ENCODE data around the gene CFAP58.

The CFAP58 gene

DNA sequence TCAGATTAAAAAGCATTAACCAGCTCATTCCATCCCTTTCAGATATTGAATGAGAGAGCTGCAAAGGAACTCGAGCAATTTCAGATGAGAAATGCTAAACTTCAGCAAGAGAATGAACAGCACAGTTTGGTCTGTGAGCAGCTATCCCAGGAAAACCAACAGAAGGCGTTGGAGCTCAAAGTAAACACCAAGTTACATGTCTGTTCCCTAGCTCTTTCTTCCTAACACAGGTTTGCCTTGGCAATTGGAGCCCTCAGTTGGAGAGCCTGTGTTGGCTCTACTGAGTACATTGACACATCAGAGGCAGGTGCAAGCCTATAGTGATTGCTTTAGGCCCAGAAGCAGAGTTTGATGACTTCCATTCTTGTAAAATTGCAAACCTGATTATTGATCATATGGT is 14.7 kb downstream of the CFAP58 start:
- Mint-ChIP-seq H3K4me3 (no peak overlapping the region), H3K36me3 (ENCODE audit: low read depth) (peaks cover 7% of the 10 kb centered on the region), H3K9me3 (peaks cover 5% of the 10 kb centered on the region)

GRCh38 chr10:104371753-104372152 is 18.1 kb downstream of the CFAP58 start:
- no peak for TF ChIP-seq CTCF (IDR thresholded peaks at IDR 0.05; ENCODE audit: unreplicated experiment in 3 of 3)

More for the DNA sequence above, 14.7 kb downstream of the CFAP58 start:
- H3K27ac Mint-ChIP-seq = no peak overlapping the region
- peaks cover 9% of the 10 kb centered on the region for H3K4me1 Mint-ChIP-seq
- peaks cover 3% of the 10 kb centered on the region for H3K27me3 Mint-ChIP-seq (ENCODE audit: low read depth)
- TF ChIP-seq CTCF (IDR thresholded peaks at IDR 0.05; ENCODE audit: unreplicated experiment in 3 of 3) = no peak

DNA sequence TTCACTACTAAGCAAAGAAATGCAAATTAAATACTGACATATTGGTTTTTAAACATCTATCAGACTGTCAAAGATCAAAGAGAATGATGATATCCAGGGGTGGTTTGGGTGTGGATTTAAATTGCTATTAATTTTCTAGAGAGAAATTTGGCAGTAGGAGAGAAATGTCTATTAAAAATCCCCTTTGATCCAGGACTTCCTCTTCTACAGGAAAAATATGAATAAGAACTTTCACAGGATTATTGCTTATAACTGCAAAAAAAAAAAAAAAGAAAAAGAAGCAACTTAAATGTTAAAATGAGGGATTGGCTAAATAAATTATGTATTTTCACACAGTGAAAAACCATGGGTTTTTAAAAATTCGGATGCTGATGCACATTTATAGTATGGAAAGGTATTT is 21.0 kb downstream of the CFAP58 start:
- TF ChIP-seq CTCF (IDR thresholded peaks at IDR 0.05; ENCODE audit: unreplicated experiment in 3 of 3) = no peak
- H3K9me3 Mint-ChIP-seq = peaks cover 5% of the 10 kb centered on the region
- H3K4me3 Mint-ChIP-seq = no peak overlapping the region
- H3K27ac Mint-ChIP-seq = no peak overlapping the region
- H3K36me3 Mint-ChIP-seq (ENCODE audit: low read depth) = peaks cover 7% of the 10 kb centered on the region
- no peaks in the 10 kb centered on the region for H3K4me1 Mint-ChIP-seq
- peaks cover 10% of the 10 kb centered on the region for H3K27me3 Mint-ChIP-seq (ENCODE audit: low read depth)

More at GRCh38 chr10:104371753-104372152, 18.1 kb downstream of the CFAP58 start:
- Mint-ChIP-seq H3K4me1 (peaks cover 9% of the 10 kb centered on the region), H3K27ac (no peak overlapping the region), H3K4me3 (no peak overlapping the region), H3K9me3 (peaks cover 5% of the 10 kb centered on the region), H3K36me3 (ENCODE audit: low read depth) (peaks cover 7% of the 10 kb centered on the region), H3K27me3 (ENCODE audit: low read depth) (peaks cover 10% of the 10 kb centered on the region)

DNA sequence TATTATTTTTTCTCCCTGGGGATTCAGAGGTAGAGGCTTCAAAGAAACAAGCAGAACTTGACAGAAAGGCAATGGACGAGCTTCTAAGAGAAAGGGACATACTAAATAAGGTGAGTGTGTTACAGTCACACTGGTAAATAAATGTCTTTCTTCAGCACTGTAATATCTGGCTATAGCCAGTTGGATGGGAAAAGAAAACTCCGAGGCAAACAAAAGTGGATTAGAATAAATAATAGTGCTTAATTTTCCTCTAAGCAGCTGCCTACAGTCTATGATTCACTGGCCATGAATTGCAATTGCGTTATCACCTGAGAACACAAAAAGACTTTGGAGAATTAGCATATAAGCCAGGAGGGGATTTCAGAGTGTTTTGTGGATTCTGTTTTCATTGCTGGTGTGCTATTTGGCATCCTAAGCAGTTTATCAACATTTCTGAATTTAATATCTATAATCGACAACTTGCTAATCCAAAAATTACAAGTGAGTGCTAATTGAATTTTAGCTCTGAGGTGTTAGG is 23.2 kb downstream of the CFAP58 start:
- no peak for TF ChIP-seq CTCF (IDR thresholded peaks at IDR 0.05; ENCODE audit: unreplicated experiment in 3 of 3)
- H3K9me3 Mint-ChIP-seq = no peaks in the 10 kb centered on the region
- no peak overlapping the region for H3K27ac Mint-ChIP-seq
- no peak overlapping the region for H3K4me3 Mint-ChIP-seq
- H3K4me1 Mint-ChIP-seq = no peaks in the 10 kb centered on the region
- H3K27me3 Mint-ChIP-seq (ENCODE audit: low read depth) = peaks cover 10% of the 10 kb centered on the region
- no peaks in the 10 kb centered on the region for H3K36me3 Mint-ChIP-seq (ENCODE audit: low read depth)

DNA sequence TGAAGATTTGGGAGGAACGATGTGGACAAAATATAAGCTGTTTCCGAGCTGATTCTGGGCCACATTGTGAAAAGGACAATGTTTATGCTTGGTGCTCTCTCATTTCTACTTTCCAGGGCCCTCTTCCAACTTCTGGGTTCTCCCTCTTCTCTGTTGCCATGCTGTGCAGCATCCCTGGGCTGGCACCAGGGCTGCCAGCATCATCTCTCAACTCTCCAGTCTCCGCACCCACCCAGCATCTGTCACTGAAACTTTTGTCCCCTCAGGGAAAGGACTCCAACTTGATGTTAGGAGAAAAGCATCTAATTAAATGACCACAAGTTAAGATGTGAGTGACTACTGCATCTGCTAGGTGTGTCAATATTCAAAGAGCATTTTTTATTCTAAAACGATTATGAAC is 26.7 kb downstream of the CFAP58 start:
- Mint-ChIP-seq H3K4me3 (no peak overlapping the region), H3K27ac (no peak overlapping the region), H3K9me3 (no peaks in the 10 kb centered on the region), H3K27me3 (ENCODE audit: low read depth) (peaks cover 14% of the 10 kb centered on the region), H3K36me3 (ENCODE audit: low read depth) (no peaks in the 10 kb centered on the region), H3K4me1 (no peaks in the 10 kb centered on the region)
- TF ChIP-seq CTCF (IDR thresholded peaks at IDR 0.05; ENCODE audit: unreplicated experiment in 3 of 3) = no peak

GRCh38 chr10:104387130-104387888 is 33.7 kb downstream of the CFAP58 start:
- H3K4me1 Mint-ChIP-seq = no peaks in the 10 kb centered on the region
- H3K27ac Mint-ChIP-seq = no peak overlapping the region
- no peak for TF ChIP-seq CTCF (IDR thresholded peaks at IDR 0.05; ENCODE audit: unreplicated experiment in 3 of 3)
- no peaks in the 10 kb centered on the region for H3K9me3 Mint-ChIP-seq
- H3K4me3 Mint-ChIP-seq = no peak overlapping the region
- peaks cover 22% of the 10 kb centered on the region for H3K27me3 Mint-ChIP-seq (ENCODE audit: low read depth)
- H3K36me3 Mint-ChIP-seq (ENCODE audit: low read depth) = no peaks in the 10 kb centered on the region

Measured in nephron (organoid).